Measurements from ENCODE around the gene MEGF6. TPM values are rescaled to one million over a fixed set of nuclear protein-coding genes. Genes with fewer than 3 reads are reported as not detected.
A peak's percentile ranks its signal among the peaks of the same experiment; 100 is the strongest.

Gene MEGF6
- total RNA-seq, 1 experiment from 2014 or later: 65.3 TPM

GRCh38 chr1:3626025-3626424 lies 14.7 kb upstream of the MEGF6 start:
- Histone ChIP-seq H3F3A (ENCODE audit: insufficient read depth, low read depth) (peaks cover 15% of the 10 kb centered on the region), H3K27me3 (ENCODE audit: insufficient read depth, low read depth) (no peaks in the 10 kb centered on the region), H3K4me1 (replicated peaks; ENCODE audit: insufficient read depth) (peaks cover 20% of the 10 kb centered on the region), H3K4me2 (peak overlapping the region; percentile 78), H3K79me2 (ENCODE audit: low read depth) (peaks cover 14% of the 10 kb centered on the region), H3K27ac (no peak overlapping the region), H3K9me3 (ENCODE audit: insufficient read depth, low read depth) (no peaks in the 10 kb centered on the region), H3K9me2 (ENCODE audit: insufficient read depth) (no peaks in the 10 kb centered on the region), H3K36me3 (ENCODE audit: low read depth) (no peaks in the 10 kb centered on the region), H2AFZ (peak overlapping the region; percentile 78), H3K4me3 (peak overlapping the region; percentile 99), H4K20me1 (ENCODE audit: insufficient read depth) (peaks cover 3% of the 10 kb centered on the region; the same call in 1 of the 2 replicates)
- ChIA-PET CTCF (no interaction called here), POLR2A (ENCODE audit: unreplicated experiment) (no interaction called here)
- no peak for DNase-seq
- BruUV-seq (replicated peaks): no TSS peak
- intact Hi-C loops (cut with micrococcal nuclease; ENCODE audit: unreplicated experiment): loop anchor here (5.0 kb wide), 1 partner anchor 76 kb away; no protein-coding TSS in a partner anchor
- no peak for TF ChIP-seq EZH2 (IDR thresholded peaks at IDR 0.05; ENCODE audit: low read depth)
- TF ChIP-seq, protein P1, sequence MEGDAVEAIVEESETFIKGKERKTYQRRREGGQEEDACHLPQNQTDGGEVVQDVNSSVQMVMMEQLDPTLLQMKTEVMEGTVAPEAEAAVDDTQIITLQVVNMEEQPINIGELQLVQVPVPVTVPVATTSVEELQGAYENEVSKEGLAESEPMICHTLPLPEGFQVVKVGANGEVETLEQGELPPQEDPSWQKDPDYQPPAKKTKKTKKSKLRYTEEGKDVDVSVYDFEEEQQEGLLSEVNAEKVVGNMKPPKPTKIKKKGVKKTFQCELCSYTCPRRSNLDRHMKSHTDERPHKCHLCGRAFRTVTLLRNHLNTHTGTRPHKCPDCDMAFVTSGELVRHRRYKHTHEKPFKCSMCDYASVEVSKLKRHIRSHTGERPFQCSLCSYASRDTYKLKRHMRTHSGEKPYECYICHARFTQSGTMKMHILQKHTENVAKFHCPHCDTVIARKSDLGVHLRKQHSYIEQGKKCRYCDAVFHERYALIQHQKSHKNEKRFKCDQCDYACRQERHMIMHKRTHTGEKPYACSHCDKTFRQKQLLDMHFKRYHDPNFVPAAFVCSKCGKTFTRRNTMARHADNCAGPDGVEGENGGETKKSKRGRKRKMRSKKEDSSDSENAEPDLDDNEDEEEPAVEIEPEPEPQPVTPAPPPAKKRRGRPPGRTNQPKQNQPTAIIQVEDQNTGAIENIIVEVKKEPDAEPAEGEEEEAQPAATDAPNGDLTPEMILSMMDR (conservative IDR thresholded peaks at IDR 0.05): no peak

- TF ChIP-seq, protein P1 (conservative IDR thresholded peaks at IDR 0.05): no peak
- no peak for TF ChIP-seq EZH2 (IDR thresholded peaks at IDR 0.05; ENCODE audit: low read depth)
- ChIA-PET CTCF (no interaction called here), POLR2A (ENCODE audit: unreplicated experiment) (interaction anchor here (0.7 kb wide), 1 partner anchor 95 kb away, joined by 4 read pairs; no protein-coding TSS in a partner anchor)
- Histone ChIP-seq H3K4me3 (peak overlapping the region; percentile 99), H3K4me2 (peak overlapping the region; percentile 78), H3K9me3 (ENCODE audit: insufficient read depth, low read depth) (no peaks in the 10 kb centered on the region), H3K27me3 (ENCODE audit: insufficient read depth, low read depth) (no peaks in the 10 kb centered on the region), H3K9me2 (ENCODE audit: insufficient read depth) (no peaks in the 10 kb centered on the region), H3K79me2 (ENCODE audit: low read depth) (peaks cover 14% of the 10 kb centered on the region), H4K20me1 (ENCODE audit: insufficient read depth) (peaks cover 3% of the 10 kb centered on the region; the same call in 1 of the 2 replicates), H3K27ac (no peak overlapping the region), H3K4me1 (replicated peaks; ENCODE audit: insufficient read depth) (peaks cover 20% of the 10 kb centered on the region), H3F3A (ENCODE audit: insufficient read depth, low read depth) (peaks cover 15% of the 10 kb centered on the region), H3K36me3 (ENCODE audit: low read depth) (no peaks in the 10 kb centered on the region), H2AFZ (peak overlapping the region; percentile 78)
- intact Hi-C loops (cut with micrococcal nuclease; ENCODE audit: unreplicated experiment): loop anchor here (2.0 to 5.0 kb wide), 2 partner anchors 77 to 99 kb away; no protein-coding TSS in a partner anchor
- peak; percentile 41 to 45 for DNase-seq
- BruUV-seq (replicated peaks): no TSS peak
Measured at GRCh38 chr1:3625151-3625907, 14.0 kb upstream of the MEGF6 start.

GRCh38 chr1:3624200-3625136 lies 13.2 kb upstream of the MEGF6 start, which contains the start of gene TPRG1L:
TSS of gene TPRG1L (plus strand) at chr1:3625015. CDS start at chr1:3625073, 58 bp downstream.
- BruUV-seq (replicated peaks): no TSS peak
- intact Hi-C loops (cut with micrococcal nuclease; ENCODE audit: unreplicated experiment): loop anchor here (2.0 to 5.0 kb wide), 2 partner anchors 78 to 100 kb away; no protein-coding TSS in a partner anchor
- no peaks in the 10 kb centered on the region for H4K20me1 ChIP-seq (ENCODE audit: insufficient read depth)
- H3K9me3 ChIP-seq (ENCODE audit: insufficient read depth, low read depth): no peaks in the 10 kb centered on the region
- H3K79me2 ChIP-seq (ENCODE audit: low read depth): peaks cover 14% of the 10 kb centered on the region
- no peaks in the 10 kb centered on the region for H3K27me3 ChIP-seq (ENCODE audit: insufficient read depth, low read depth)
- H3K4me2 ChIP-seq: peak within 1 kb of the TSS; percentile 98
- H3K36me3 ChIP-seq (ENCODE audit: low read depth): no peaks in the 10 kb centered on the region
- no peak for TF ChIP-seq EZH2 (IDR thresholded peaks at IDR 0.05; ENCODE audit: low read depth)
- TF ChIP-seq, protein P1 (conservative IDR thresholded peaks at IDR 0.05): no peak
- DNase-seq: peak; percentile 86 to 98
- H3K27ac ChIP-seq: no peak within 1 kb of the TSS
- peak within 1 kb of the TSS; percentile 100 for H2AFZ ChIP-seq
- ChIA-PET CTCF (interaction anchor here (0.7 kb wide), 1 partner anchor 100 kb away, joined by 3 read pairs; no protein-coding TSS in a partner anchor), POLR2A (ENCODE audit: unreplicated experiment) (no interaction called here)
- H3F3A ChIP-seq (ENCODE audit: insufficient read depth, low read depth): peaks cover 15% of the 10 kb centered on the region
- no peaks in the 10 kb centered on the region for H3K9me2 ChIP-seq (ENCODE audit: insufficient read depth)
- H3K4me1 ChIP-seq (replicated peaks; ENCODE audit: insufficient read depth): peaks cover 20% of the 10 kb centered on the region
- peak within 1 kb of the TSS; percentile 99 for H3K4me3 ChIP-seq

Data from PC-9 (cell line).